ENCODE data around the gene SMARCD3. TPM values are rescaled to one million over a fixed set of nuclear protein-coding genes. Genes with fewer than 3 reads are reported as not detected.

Gene SMARCD3
- total and polyA plus RNA-seq, 9 of the 15 experiments (the other 6 are each of a cell fraction or from before 2014, with no cell fraction given) = 0.43 to 3.6 (median 2.6) TPM

DNA sequence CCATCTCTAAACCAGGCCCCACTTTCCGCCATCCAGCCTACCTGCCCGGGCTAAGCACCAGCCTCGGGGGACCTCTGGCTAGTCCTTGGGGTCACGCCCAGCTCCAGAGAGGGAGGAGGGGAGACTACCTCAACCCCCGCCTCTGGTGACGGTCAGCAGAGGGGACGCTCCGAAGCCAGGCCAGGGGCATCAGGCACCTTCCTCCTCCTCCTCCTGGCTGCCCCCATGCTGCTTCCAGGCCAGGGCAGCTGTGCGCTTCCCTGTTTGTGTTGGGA, 4.0 kb upstream of the SMARCD3 start:
- no peak overlapping the region; a peak in 1 of 4 replicates for H3K9ac ChIP-seq (ENCODE audit: insufficient read depth in 1 of 2, low read depth in 2 of 2, low read length in 2 of 2)
- H4K20me1 ChIP-seq (replicated peaks; ENCODE audit: control insufficient read depth, insufficient read depth, low read length) = peaks cover 26% of the 10 kb centered on the region
- H3K4me3 ChIP-seq = no peak overlapping the region
- H3K27ac ChIP-seq (ENCODE audit: extremely low read depth, low read depth, low read length) = no peak overlapping the region
- no peaks in the 10 kb centered on the region for H3K36me3 ChIP-seq (ENCODE audit: control insufficient read depth, insufficient read depth, low read length)
- WGBS (ENCODE audit: insufficient coverage, low coverage, missing lambda C conversion rate) = 23% methylated on average over 9 of the region's 9 CpGs
- H3K4me2 ChIP-seq (ENCODE audit: insufficient read depth, low read length) = no peak overlapping the region
- ChIA-PET CTCF (ENCODE audit: low intra/inter-chr PET ratio) (no interaction called here), POLR2A (interaction anchor here (0.6 to 2.3 kb wide), 5 partner anchors 10 to 885 kb away, joined by 3 to 14 read pairs (median 4); no protein-coding TSS in a partner anchor)
- no peaks in the 10 kb centered on the region for H3K9me1 ChIP-seq (ENCODE audit: control insufficient read depth, insufficient read depth, low read length)
- FAIRE-seq (no peak), ATAC-seq (no peak), DNase-seq (ENCODE audit: extremely low read depth in 1 of 4, low spot score in 3 of 4) (no peak)
- peak overlapping the region; percentile 71; the same call in 1 of the 2 replicates for H2AFZ ChIP-seq (ENCODE audit: low read depth, low read length)
- intact Hi-C loops (cut with micrococcal nuclease) (no loop called here), in situ Hi-C loops (cut with MboI) (no loop called here)
- H3K9me3 ChIP-seq (replicated peaks; ENCODE audit: control insufficient read depth, insufficient read depth, low read depth, low read length) = no peaks in the 10 kb centered on the region
- peaks cover 55 to 74% of the 10 kb centered on the region in 2 experiments for H3K27me3 ChIP-seq (ENCODE audit: control insufficient read depth in 2 of 2, insufficient read depth in 2 of 2, low read length in 2 of 2)
- no TSS peak for BruUV-seq (replicated peaks)
- peaks cover 21 to 48% of the 10 kb centered on the region in 2 experiments; a peak in 4 of 5 replicates for H3K4me1 ChIP-seq (replicated peaks in 1 of 2; ENCODE audit: control insufficient read depth in 2 of 2, insufficient read depth in 2 of 2, low read length in 2 of 2)
- no peaks in the 10 kb centered on the region for H3K79me2 ChIP-seq (ENCODE audit: control insufficient read depth, insufficient read depth, low read length)
- no peak for TF ChIP-seq ARHGAP35 (IDR thresholded peaks at IDR 0.05; ENCODE audit: partially characterized antibody)
- TF ChIP-seq ELK3 (CRISPR knock-in tag; IDR thresholded peaks at IDR 0.05) = no peak
- no peak for TF ChIP-seq ELK1 (CRISPR knock-in tag; IDR thresholded peaks at IDR 0.05)
- TF ChIP-seq TCF7 (IDR thresholded peaks at IDR 0.05; ENCODE audit: borderline replicate concordance) = no peak
- TF ChIP-seq ZMIZ1 (IDR thresholded peaks at IDR 0.05; ENCODE audit: low read depth in 2 of 2, low read length in 2 of 2) = no peak
- no peak for TF ChIP-seq RHOXF2B (CRISPR knock-in tag; conservative IDR thresholded peaks at IDR 0.05)
- no peak for TF ChIP-seq RBFOX2 (IDR thresholded peaks at IDR 0.05; ENCODE audit: low read depth, low read length)
- no peak for TF ChIP-seq SAP30 (IDR thresholded peaks at IDR 0.05; ENCODE audit: borderline replicate concordance, insufficient read depth, low read depth, low read length, poor library complexity, severe bottlenecking)
- TF ChIP-seq, protein P1, sequence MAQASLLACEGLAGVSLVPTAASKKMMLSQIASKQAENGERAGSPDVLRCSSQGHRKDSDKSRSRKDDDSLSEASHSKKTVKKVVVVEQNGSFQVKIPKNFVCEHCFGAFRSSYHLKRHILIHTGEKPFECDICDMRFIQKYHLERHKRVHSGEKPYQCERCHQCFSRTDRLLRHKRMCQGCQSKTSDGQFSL (CRISPR knock-in tag; IDR thresholded peaks at IDR 0.05) = no peak
- TF ChIP-seq, protein P1 (tag; IDR thresholded peaks at IDR 0.05) = no peak
- no peak for TF ChIP-seq PML (IDR thresholded peaks at IDR 0.05; ENCODE audit: low read length)
- no peak for TF ChIP-seq ZNF41 (CRISPR knock-in tag; conservative IDR thresholded peaks at IDR 0.05)
- no peak for TF ChIP-seq CTBP1 (IDR thresholded peaks at IDR 0.05; ENCODE audit: borderline replicate concordance)
- no peak for TF ChIP-seq MCM7 (IDR thresholded peaks at IDR 0.05)
- TF ChIP-seq, protein P2, sequence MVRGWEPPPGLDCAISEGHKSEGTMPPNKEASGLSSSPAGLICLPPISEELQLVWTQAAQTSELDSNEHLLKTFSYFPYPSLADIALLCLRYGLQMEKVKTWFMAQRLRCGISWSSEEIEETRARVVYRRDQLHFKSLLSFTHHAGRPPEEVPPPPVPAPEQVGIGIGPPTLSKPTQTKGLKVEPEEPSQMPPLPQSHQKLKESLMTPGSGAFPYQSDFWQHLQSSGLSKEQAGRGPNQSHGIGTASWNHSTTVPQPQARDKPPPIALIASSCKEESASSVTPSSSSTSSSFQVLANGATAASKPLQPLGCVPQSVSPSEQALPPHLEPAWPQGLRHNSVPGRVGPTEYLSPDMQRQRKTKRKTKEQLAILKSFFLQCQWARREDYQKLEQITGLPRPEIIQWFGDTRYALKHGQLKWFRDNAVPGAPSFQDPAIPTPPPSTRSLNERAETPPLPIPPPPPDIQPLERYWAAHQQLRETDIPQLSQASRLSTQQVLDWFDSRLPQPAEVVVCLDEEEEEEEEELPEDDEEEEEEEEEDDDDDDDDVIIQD (CRISPR knock-in tag; IDR thresholded peaks at IDR 0.05) = no peak

Data from K562 (cell line).